GM11168 (cell line): ENCODE data around the gene CASP4.

Source experiments
- in situ Hi-C: fragments of 300-500 bp; cut with MboI; formaldehyde crosslinking; loops from one replicate; pipeline ENCODE4 v1.12.0; 2022; ENCODE audit warnings: low sequenced_read_pairs; ENCODE audit not compliant: unreplicated experiment

Gene CASP4

DNA sequence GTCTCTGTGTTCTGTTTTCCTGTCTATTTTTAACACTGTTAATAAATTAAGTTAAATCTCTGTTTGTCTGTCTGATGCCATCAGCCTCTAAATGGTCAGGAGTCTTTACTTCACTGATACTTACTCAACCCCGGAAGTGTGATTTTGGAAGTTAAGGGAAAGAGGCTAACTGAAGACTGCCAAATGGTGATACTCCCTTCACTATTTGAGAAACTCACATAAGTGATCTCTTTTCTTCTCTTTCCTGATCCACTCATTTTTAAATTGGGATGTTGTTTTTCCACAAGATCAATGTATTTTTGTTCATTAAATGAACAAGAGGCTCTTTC, 69.7 kb downstream of the CASP4 start:
- in situ Hi-C loops: no loop called here

DNA sequence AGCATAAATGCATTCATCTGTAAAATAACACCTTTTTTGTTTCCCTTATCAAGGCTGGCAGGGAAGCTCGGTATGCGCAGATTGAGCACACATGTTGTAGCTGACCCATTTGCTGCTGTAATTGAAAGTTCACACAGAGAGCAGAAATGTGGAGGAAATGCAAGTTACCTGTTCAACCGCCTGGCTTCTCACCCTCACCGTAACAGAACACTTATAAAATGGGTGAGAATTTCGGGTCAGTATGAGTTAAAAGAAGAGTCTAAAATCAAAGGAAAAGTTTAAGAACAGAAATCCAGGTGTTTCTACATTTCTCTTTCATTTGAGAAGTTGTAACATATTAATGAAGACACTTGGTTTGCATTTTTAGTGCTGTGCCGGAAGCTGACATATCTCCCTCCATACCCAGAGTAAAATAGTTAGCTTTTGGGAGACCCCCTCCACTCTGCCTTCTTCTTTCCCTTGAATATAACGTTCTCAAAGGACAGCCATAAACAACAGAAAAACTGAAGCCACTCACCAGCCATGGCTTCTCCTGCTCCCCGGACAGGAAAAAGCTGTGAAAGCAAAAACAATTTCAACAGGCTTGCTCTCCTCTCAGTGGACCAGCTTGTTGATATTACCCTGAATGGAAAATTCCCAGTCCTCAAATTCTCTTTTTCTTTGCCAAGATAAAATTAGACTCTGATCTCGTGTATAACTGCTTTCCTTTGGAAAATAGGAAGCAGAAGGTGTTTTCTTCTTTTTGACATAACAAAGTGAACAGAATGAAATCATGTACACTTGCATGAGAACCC, 70.3 kb downstream of the CASP4 start, which contains the start of gene CASP12:
TSS of gene CASP12 (minus strand) at position 570 of the 794 bp plus-strand sequence.
- in situ Hi-C loops: no loop called here

DNA sequence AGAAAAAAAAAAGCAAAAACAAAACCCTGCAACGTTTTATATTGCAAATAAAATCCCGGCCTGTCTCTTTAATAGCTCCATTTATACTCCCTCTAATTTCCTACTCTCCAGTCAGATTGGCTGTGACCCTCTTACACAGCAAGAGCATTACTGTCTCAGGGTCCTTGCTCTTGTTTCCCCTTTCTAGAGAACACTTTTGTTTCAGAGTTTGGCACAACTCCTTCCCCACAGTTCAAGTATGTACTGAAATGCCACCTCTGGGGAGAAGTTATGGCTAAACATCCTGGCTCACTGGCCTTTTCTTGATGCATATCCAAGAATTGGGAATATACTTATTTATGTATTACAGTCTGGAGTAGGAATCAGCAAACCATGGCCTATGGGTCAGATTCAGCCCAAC, 72.7 kb downstream of the CASP4 start:
- in situ Hi-C loops: no loop called here

DNA sequence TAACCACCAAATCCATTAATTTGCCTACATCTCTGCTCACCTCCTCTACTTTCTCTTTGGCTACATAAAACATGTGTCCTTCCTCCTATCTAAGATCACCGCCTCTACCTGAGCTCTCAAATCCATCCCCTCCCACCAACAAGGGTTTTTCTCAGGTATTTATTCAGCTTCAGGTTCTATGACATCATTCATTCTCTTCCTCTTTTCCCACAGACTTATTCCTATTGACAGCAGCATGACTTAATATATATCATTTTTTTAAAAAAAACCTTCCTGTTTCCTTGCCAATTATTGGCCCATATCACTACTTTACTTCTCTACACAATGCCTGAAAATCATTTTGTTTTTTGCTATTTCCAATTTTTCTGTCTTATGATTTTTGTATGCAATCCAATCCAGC, 74.5 kb downstream of the CASP4 start:
- in situ Hi-C loops: no loop called here
